HG02588 (cell line): Measurements from ENCODE around the gene DPEP2NB.
"Not testable (repeated sequence)": the region's sequence is repeated elsewhere in the genome, so short reads cannot be mapped to it uniquely, and the experiment has no call there.

Source experiments
- ATAC-seq: cut with Tn5 transposase; IDR thresholded peaks from one replicate; pipeline ENCODE4 v1.9.1; 2021; ENCODE audit warnings: mild to moderate bottlenecking, moderate library complexity; ENCODE audit not compliant: unreplicated experiment

Gene DPEP2NB, protein sequence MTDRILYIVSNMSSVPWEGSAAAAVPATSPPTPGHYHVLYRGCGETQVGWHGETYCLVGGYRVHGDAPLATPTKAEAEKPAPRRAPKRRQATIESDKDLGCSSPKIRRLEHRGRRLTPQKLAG

DNA sequence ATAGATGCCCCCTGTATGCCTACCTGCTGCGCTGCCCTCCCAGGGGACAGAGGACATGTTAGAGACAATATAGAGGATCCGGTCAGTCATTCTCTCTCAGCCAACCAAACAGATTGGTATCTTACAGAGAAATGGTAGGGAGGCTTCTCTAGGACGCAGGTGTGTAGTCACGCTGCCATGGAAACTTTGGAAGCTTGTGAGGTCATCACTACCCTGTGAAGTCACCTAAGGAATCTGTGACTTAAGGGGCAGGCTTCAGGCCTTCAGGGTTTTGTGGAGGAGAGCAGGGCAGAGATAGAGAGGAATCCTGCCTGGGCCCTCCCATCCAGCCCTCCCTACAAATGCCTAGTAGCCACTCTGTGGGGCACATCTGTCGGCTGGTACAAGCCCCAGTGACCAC is at the start of gene DPEP2NB:
Gene DPEP2NB, minus strand, starts transcription at position 231 of the 400 bp plus-strand sequence. Its CDS starts 141 bp downstream, at position 90.
- ATAC-seq: no peak

DNA sequence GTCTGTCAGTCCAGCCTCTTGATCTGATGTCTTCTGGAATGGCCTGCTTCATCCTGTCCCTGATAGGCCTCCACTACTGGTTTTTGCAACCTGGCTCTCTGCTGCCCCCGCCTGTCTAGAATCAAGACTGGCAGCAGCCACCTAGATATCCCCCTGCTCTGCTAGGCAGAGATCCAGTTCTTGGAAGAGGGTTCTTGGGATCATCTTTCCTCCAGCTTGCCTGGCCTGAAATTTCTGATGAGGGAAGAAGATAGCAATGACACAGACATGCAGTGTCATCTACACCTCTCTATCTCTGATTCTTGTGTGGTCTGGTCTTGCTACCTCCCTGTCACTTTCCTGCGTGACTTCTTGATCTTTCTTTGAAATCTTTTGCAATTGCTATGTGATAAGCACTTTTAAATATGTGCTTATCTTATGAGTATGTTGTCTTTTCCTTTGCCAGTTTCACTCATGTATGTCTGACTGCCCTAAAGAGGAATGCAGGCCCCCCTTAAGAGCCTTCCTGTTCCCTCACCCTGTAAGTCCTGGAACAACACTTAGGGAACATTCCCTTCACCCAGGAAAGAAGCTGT is 49.2 kb upstream of the DPEP2NB start:
- no peak for ATAC-seq

DNA sequence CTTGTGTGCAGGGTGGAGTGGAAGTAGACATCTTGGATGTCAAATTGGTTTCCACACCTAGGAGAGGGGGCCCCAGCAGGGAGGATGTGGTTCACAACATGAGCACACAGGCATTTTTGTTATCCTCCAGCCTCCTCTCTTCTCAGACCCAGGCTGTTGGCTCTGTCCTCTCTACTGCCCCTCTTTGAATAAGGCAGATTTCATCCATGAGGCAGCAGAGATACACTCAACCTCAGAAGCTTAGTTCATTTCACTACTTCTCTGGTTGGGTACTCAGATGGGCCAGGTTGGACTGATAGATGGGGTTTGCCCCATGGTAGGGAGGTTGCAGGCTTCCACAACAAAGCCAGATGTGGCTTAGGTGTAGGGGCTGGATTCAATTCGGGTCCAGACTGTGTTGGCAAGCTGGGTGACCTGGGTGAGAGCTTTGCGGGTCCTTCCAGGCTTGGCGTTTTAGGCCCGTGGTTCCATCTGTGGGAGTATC is 47.2 kb upstream of the DPEP2NB start:
- no peak for ATAC-seq

DNA sequence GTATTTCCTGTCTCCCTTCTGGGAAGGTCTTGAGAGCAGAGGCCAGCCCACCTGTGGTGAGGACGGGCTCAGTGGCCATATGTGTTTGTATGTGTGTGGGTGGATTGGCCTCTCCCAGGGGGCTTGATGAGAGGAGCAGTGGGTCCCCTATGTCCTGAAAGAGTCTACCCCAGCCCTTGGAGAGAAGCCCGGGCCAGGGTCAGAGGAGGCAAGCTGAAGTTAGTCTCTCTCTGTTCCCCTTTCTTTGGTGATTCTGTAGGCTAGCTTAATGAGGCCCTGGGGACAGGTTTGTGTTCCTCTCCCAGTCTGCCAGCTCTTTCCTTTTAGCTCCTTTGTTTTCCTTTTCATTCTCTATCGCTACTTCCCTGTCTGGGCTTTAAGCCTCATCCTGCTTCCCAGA is 45.7 kb upstream of the DPEP2NB start:
- ATAC-seq: no peak

DNA sequence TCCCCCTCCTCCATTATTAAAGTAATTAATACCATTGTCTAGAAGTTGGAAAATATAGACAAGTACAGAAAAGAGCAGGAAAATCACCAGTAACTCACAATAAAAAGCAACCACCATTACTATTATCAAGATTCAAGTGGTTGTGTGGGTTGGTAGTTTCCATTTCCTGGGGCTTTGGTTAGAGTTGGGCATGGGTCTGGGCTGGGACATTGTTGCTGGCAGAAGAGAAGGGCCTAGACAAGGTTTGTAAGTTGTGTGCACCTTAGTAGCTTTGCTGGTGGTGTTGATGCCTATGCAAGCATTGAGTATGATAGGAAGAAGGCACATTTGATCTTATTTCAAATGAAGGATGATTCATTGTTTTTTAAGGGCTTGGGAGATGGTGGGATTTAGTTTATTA is 44.1 kb upstream of the DPEP2NB start:
- ATAC-seq: no peak

DNA sequence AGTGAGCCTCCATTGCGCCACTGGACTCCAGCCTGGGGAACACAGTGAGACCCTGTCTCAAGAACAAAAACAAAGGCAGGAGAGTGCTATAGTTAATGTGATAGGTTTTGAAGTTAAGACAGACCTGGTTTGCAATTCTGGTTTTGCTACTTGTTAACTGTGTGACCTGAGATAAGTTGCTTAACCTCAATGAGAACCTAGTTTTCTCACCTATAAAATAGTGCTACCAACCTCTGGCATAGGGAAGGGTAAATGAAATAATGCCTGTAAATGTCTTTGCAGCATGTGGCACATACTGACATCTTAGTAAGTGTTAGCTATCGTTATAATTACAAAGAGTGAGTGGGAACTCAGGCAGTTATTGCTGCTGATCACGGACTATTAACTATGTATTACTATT is 39.7 kb upstream of the DPEP2NB start:
- no peak for ATAC-seq

DNA sequence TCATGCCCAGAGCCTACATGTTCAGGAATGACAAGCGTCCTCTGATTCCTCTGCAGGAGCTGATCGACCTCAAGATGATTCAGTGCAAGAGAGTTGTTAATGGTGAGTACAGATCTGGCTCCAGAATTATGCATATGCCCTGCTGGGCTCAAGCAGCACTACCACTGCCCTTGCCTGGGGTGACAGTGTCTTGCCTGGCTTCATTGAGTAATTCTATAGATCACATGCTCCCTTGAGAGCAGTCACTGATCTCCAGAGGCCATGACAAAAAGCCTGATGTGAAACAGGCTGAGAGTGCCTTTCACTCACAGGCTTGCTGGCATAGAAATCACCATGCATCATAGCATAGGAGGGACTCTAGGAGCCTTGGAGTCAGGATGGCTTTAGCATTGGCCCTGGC is 33.7 kb upstream of the DPEP2NB start:
- ATAC-seq: no peak

DNA sequence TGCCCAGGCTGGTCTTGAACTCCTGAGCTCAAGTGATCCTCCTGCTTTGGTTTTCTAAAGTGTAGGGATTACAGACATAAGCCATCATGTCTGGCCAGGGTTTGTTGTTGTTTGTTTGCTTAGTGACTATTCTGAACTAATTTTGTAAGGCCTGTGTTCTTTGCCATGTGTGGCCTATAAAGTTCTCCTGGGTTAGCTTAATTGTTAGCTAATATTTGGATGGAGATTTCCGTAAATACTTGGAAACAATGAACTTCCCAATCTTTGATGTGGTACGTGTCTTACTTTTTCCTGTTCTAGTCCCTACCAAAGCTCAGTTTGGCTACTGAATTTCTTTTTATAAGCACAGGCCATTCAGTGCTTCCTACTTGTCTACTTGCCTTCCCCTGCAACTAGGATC is 32.3 kb upstream of the DPEP2NB start:
- ATAC-seq: no peak

DNA sequence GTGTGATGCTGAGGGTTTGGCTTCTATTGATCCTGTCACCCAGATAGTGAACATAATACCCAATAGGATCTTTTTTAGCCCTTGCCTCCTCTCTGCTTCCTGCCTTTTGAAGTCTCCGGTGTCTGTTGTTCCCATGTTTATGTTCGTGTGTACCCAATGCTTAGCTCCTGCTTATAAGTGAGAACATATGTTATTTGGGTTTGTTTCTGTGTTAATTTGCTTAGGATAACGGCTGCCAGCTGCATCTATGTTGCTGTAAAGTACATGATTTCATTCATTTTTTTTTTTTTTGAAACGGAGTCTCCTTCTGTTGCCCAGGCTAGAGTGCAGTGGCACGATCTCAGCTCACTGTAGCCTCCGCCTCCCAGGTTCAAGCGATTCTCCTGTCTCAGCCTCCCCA is 30.4 kb upstream of the DPEP2NB start:
- no peak for ATAC-seq

DNA sequence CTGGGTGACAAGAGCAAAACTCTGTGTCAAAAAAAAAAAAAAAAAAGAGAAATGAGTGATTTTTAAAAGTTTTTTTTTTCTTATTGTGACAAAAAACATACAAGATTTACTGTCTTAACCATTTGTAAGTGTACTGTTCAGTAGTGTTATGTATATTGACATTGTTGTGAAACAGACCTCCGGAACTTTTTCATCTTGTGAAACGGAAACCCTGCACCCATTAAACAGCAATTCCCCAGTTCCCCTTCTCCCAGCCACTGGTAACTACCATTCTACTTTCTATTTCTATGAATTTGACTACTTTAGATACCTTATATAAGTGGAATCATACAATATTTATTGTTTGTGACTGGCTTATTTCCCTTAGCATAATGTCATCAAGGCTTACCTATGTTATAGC is 26.1 kb upstream of the DPEP2NB start:
- ATAC-seq: no peak

DNA sequence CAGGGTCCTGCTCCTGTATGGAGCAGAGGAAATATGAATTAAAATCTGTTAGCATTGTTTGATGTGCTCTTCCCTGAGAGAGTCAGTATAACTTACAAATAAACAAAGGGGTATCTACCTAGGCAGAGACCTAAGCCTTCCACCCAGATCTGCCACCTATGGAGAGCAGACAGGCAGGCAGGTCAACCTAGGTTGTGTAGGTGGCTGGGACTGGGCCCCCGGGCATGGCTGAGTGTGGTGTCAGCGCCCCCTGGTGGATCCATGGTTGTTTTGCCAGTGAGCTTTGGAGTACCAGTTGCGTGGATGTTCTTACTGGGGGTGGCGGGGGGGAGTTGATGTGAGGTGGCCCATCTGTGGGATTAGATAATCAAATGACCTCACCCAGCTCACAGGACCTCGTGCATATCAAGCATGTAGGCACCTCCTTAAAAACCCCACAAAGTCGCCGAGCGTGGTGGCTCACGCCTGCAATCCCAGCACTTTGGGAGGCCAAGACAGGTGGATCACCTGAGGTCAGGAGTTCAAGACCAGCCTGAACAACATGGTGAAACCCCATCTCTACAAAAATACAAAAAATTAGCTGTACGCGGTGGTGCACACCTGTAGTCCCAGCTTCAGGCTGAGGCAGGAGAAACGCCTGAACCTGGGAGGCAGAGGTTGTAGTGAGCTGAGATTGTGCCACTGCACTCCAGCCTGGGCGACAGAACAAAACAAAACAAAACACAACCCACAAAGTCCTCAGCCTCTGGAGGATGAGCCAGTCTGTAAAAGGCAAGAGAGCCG is 25.0 kb upstream of the DPEP2NB start:
- ATAC-seq: no peak

DNA sequence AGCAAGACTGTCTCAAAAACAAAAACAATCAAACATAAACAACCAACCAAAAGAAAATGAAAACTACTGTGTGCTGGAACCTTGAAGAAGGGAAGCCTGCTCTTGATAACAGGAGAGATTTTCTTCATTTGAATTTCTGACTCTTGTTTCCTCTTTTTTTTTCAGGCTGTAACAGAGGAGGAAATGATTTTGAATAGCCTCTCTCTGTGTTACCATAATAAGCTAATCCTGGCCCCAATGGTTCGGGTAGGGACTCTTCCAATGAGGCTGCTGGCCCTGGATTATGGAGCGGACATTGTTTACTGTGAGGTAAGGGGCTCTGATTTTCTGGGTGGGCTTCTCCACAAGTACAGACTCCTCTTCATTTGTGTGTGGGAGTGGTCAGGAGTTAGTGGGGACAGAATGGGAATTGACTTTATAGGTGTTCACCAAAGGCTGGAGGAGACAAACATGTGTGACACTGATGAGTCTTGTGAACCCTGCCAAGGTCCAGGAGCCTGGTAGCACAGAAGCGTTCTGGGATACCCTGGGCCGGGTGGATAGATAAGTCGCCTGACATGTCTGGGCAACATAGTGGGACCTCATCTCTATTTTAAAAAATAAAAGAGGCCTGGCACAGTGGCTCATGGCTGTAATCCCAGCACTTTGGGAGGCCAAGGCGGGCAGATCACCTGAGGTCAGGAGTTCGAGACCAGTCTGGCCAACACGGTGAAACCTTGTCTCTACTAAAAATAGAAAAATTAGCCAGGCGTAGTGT is 22.3 kb upstream of the DPEP2NB start:
- ATAC-seq: no peak

DNA sequence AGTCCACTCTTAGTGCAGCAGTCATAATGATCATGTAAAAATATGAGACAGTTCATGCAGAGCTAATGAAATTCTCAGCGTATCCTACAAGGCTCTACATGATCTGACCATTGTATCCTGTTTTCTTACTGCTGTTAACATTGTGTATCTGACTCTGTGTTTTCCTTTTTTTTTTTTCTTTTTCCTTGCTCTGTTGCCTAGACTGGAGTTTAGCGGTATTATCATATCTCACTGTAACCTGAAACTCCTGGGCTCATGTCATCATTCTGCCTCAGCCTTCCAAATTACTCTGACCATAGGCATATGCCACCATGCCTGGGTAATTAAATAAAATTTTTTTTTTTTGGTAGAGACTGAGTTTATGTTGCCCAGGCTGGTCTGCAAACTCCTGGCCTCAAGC is 19.5 kb upstream of the DPEP2NB start:
- ATAC-seq: no peak

DNA sequence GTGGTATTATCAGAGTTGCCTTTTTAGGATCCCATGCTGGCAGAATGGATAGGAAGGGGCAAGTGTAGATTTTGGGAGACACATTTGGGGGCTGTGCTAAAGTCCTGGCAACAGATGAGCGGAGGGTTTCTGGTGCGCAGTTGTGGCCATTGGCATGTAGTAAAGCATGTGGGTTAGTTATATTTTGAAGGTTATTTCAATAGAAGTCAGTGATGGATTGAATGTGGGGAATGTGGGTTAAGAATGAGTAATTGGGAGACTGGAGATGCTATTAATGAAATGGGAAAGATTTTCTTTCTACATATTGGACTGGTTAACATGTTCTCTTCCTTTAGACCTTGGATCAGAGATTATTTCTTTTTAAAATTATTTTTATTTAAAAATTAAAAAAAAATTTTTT is 17.4 kb upstream of the DPEP2NB start:
- ATAC-seq: no peak

DNA sequence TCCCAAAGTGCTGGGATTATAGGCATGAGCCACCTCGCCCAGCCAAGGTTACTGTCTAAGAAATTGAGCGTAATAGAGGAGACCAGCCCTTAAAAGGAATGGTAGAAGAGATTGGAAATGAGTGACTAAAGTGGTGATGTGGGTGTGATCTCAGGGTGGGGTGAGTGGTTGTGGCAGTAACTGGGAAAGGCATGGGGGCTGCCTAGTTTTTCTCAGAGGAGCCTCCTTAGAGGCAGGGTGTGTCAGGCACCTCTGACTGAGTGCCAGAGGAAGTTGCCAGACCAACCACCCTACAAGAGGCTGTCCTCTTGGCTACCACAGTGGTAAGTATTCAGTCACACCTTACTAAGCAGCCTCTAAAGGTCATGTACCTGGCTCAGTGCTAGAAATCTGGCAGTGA is 16.2 kb upstream of the DPEP2NB start:
- no peak for ATAC-seq

DNA sequence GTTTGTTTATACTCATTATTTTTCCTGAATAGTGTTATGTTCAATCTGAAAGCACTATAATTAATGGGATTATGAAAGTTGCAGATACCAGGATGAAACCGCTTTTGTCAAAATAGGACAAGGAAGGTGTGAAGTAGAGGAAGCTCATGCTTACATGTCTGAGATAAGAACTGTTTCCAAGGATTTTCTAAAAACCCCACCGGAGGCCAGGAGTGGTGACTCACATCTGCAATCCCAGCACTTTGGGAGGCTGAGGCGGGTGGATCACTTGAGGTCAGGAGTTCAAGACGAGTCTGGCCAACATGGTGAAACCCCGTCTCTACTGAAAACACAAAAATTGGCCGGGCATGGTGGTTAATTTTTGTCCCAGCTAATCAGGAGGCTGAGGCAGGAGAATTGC is 14.4 kb upstream of the DPEP2NB start:
- not testable (repeated sequence) for ATAC-seq

DNA sequence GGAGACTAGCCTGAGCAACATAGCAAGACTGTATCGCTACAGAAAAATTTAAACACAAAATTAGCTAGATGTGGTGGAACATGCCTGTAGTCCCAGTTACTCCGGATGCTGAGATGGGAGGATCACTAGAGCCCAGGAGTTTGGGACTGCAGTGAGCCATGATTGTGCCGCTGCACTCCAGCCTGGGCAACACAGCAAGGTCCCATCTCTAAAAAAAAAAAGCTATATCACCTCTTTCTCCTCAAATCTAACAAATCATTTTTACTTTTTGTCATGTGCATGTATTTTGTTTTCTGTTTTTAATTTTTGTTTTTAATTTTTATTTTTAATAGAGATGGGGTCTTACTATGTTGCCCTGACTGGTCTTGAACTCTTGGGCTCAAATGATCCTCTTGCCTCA is 13.3 kb upstream of the DPEP2NB start:
- ATAC-seq: no peak

DNA sequence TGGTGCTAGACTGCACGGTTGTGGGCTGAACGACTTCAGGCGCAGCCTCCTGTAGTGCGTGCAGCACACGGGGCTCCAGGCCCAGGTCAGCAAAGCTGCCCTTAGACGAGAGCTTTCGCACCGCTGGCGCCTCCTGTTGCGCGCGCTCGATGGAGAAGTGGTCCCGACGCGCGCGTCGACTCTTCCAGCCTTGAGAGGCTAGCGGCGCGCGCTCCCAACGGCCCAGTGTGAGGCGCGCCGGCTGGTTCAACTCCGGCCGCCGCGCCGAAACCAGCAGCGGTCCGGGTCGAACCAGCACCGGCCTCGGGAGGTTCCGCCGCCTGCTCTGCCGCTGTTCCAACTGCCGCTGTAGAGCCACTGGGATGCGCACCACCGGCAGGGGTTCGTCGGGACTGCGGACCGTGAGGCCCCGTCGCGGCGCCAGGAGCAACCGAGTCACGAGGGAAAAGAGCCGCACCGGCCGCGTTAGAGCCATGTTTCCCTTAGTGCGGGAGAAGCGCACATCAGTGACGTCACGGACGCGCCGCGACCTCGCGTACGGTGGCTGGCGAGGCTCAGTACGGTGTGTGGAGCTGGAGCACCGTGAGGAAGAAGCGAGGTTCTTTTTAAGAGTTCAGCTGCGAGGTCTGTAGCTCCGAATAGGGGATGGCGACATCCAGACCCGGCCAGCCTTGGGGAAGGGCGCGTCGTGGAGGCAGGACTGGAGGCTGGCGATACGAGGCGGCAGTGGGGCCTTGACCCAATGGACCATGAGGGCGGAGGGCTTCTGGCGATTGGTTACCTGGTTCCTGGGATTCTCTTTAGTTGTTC is 7.2 kb upstream of the DPEP2NB start, which contains the start of the genes DDX28 and DUS2:
Gene DDX28, minus strand, starts transcription at position 505 of the 810 bp plus-strand sequence. Its CDS starts 30 bp downstream, at position 475.
Gene DUS2, plus strand, starts transcription at position 557 of the 810 bp plus-strand sequence. CDS start 14,740 bp downstream, outside the sequence.
- peak; percentile 72 for ATAC-seq

DNA sequence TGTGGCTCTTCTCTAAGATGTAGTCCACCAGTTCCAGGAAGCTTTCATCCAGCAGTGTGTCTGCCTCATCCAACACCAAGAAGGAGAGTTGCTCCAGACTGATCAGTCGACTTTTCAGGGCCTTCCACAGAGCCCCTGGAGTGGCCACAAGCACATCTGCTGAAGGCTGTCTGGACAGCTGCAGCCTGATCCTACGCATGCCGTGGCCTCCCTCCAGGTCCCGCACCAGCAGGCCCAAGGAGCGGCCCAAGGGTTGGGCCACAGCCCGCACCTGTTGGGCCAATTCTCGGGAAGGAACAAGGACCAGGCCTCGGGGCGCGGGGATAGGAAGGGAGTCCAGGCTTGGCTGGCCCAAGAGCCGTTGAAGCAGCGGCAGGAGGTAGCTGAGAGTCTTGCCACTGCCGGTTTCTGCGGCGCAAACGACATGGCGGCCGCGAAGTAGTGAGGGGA is 6.6 kb upstream of the DPEP2NB start:
- peak; percentile 15 for ATAC-seq

DNA sequence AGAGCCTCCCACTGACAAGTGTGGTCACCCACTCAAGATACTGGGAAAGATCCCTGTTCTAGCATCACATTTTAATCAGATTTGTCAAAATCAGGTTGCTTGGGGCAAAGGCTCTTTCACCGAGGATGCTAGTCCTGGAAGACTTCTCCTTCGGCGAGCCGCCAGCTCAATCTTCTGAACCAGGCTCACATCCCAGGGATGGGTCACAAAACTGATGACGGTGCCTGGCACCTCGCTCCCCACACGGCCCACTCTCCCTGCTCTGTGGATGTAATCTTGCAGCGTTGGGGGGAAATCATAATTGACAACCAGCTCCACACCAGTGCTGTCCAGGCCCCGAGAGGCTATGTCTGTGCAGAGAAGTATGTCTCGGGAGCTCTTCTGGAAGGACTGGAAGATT is 5.8 kb upstream of the DPEP2NB start:
- no peak for ATAC-seq
